Measurements from ENCODE around the gene PRPS1. TPM values are rescaled to one million over a fixed set of nuclear protein-coding genes. Genes with fewer than 3 reads are reported as not detected.

Gene PRPS1
- total RNA-seq, 3 donors from 2014 or later = 19.3 to 24.9 (median 20.8) TPM

DNA sequence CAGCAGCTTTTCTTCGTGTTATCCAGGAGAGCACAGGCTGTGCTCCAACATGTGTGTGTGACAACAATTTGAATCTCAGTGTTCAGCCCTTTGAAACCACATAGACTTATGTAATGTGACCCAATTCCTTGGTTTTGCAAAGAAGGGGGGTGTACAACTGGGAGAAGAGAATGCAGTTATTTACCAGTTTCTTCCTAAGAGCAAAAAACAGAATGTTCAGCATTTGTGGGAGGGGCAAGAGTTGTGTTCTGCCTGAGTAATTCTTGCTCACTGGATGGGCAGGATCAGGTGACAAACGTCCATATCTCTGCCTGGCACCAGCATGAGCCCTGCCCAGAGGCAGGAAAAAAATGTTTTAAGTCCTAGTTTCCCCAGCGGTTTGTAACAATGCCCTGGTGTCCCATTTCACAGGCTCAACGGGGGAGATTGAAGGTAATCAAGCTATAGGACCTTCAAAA, 72.0 kb downstream of the PRPS1 start:
- DNase-seq (ENCODE audit: low spot score in 2 of 2) = no peak
- TF ChIP-seq POLR2AphosphoS5 (IDR thresholded peaks at IDR 0.05) = peak in 2 of 3 donors; percentile 31 to 65
- no peak for TF ChIP-seq CTCF (IDR thresholded peaks at IDR 0.05)
- intact Hi-C loops (cut with DNase I; ENCODE audit: low total_unique reads) = no loop called here
- Histone ChIP-seq H3K4me1 (no peaks in the 10 kb centered on the region), H3K36me3 (no peaks in the 10 kb centered on the region), H3K27ac (peak overlapping the region; percentile 27 to 60), H3K9me3 (no peaks in the 10 kb centered on the region), H3K27me3 (peaks cover 0 to 37% of the 10 kb centered on the region in 2 donors), H3K4me3 (no peak overlapping the region)

Other genes with a start within 250 kb of the PRPS1 start
- under 1 TPM in 2 of 3 donors, not detected in 1; 0.33 to 0.59 TPM for gene FRMPD3, start 178.9 kb upstream of the PRPS1 start, total RNA-seq
- 1,000 to 10,000 TPM in 1 of 3 donors, 100 to 1,000 TPM in 2; 606 to 1,046 (median 681) TPM for gene TSC22D3, start 147.3 kb downstream of the PRPS1 start, total RNA-seq
- gene NCBP2L, start 149.2 kb downstream of the PRPS1 start, total RNA-seq = not detected
- 10 to 100 TPM; 28.2 to 32.3 (median 28.5) TPM for gene MID2, start 197.4 kb downstream of the PRPS1 start, total RNA-seq

Measured in breast epithelium (tissue), 4 donors.